Heart right ventricle (tissue), 16 donors: ENCODE data around the gene MDFIC2. TPM values are rescaled to one million over a fixed set of nuclear protein-coding genes. Genes with fewer than 3 reads are reported as not detected.

Source experiments
- ATAC-seq, 8 donors: fragments of 200-7000 bp; cut with Tn5 transposase; one replicate each; pipeline ENCODE4 v1.9.1; 2020; ENCODE audit warnings: mild to moderate bottlenecking in 8 of 8, moderate library complexity in 8 of 8, moderate number of reproducible peaks in 1 of 8
- DNase-seq, 2 donors: peaks; one replicate each; pipeline ENCODE4 v3.0.0-alpha.2; 2020
- H3K27ac ChIP-seq, 10 donors: fragments of 200-600 bp; sonication (generic) in 2 of 10; one replicate each; pipeline versions ENCODE4 v1.5.0 to v1.8.0; 2020 to 2022; ENCODE audit warnings: mild to moderate bottlenecking in 3 of 10
- H3K27me3 ChIP-seq, 7 donors: fragments of 200-600 bp; one replicate each; pipeline ENCODE4 v1.8.0; 2021 to 2022; ENCODE audit warnings: mild to moderate bottlenecking in 2 of 7
- H3K36me3 ChIP-seq, 9 donors: fragments of 200-600 bp; sonication (generic) in 1 of 9; one replicate each; pipeline versions ENCODE4 v1.5.0 to v1.8.0; 2020 to 2022; ENCODE audit warnings: mild to moderate bottlenecking in 2 of 9
- H3K4me1 ChIP-seq, 9 donors: fragments of 200-600 bp; sonication (generic) in 1 of 9; one replicate each; pipeline versions ENCODE4 v1.5.0 to v1.8.0; 2020 to 2022; ENCODE audit warnings: mild to moderate bottlenecking in 4 of 9
- H3K4me3 ChIP-seq, 10 donors: fragments of 200-600 bp; sonication (generic) in 2 of 10; one replicate each; pipeline versions ENCODE4 v1.5.0 to v1.8.0; 2020 to 2022; ENCODE audit warnings: mild to moderate bottlenecking in 7 of 10, moderate library complexity in 2 of 10
- H3K9me3 ChIP-seq, 11 donors: fragments of 200-600 bp in 10 of 11; sonication (generic) in 2 of 11; one replicate each; pipeline versions ENCODE4 v1.5.0 to v1.8.0; 2013 to 2022; ENCODE audit warnings: mild to moderate bottlenecking in 2 of 11, control low read depth in 1 of 11, moderate library complexity in 1 of 11
- CTCF ChIP-seq, 9 donors: fragments of 200-600 bp; sonication (generic) in 2 of 9; IDR thresholded peaks; one replicate each; pipeline versions ENCODE4 v1.5.0 to v1.8.0; 2021 to 2022; ENCODE audit warnings: antibody characterized with exemption in 9 of 9, mild to moderate bottlenecking in 5 of 9, moderate library complexity in 1 of 9
- WGBS, 2 donors: extraction: QIAGEN DNeasy Blood & Tissue Kit; methylation state at CpG; one replicate each; pipeline ENCODE4 v1.1.7; 2013; ENCODE audit warnings: inconsistent platforms in 1 of 2; 5-methylcytosine and 5-hydroxymethylcytosine counted together
- intact Hi-C, 10 donors: fragments of 100-400 bp; cut with DNase I; formaldehyde crosslinking; loops; one replicate each; pipeline versions ENCODE4 v1.11.1 to v1.14.2; 2022
- polyA plus RNA-seq, 2 donors: library from polyadenylated mRNA; stranded (reverse); fragments of 200-250 nt; gene quantifications; one replicate each; pipeline ENCODE4 v1.2.3, GENCODE V29; 2013
- total RNA-seq, 10 donors: library from RNA; stranded (reverse); fragmentation: NEBNext Ultra II Directional in 3 of 10; extraction: Animal tissue kit (Norgen Biotek cat#: 25700) in 3 of 10; gene quantifications; one replicate each; pipeline versions ENCODE4 v1.2.1 to v1.2.4, GENCODE V29; 2021 to 2023
- donor health status: Arrhythmogenic right ventricular cardiomyopathy.
- donor health status: ischemic (EF 13 %, LVEDD 7.1; RV severe dilation, severe dysfunction).
- donor health status: healthy with polysubstance abuse.
- donor health status: DM: no; HTN: yes; CAD: no.
- donor health status: DM: no; HTN: no; CAD: no.
- donor health status: ischemic (EF 25% LVEDD 6.9; RV normal size, moderate dysfunction).
- donor health status: ischemic (EF 25% LVEDD 5.7; RV mildly dilated, moderate dysfunction).
- donor health status: healthy.
- donor health status: DM: yes; HTN: yes; CAD: no.
- donor health status: Ischemic cardiomyopathy.
- donor health status: ischemic (EF 35%, LVEDD 5.7; RV mildly dilated, moderate dysfunction).
- donor health status: nonischemic (EF 11% LVEDD 7.7; RV severe dilation, severe dysfunction).
- donor health status: DM: yes; HTN: yes; CAD: no.
- donor health status: PGD.
- donor health status: ischemic (EF 29% LVEDD 5.4; RV normal size, mild dysfunction).
- donor health status: nonischemic (EF 23%, LVEDD 6.1; RV moderate dilation, normal function).

The MDFIC2 gene
- total and polyA plus RNA-seq, 12 donors: 0.06 TPM; not detected in 11

- no peak for TF ChIP-seq CTCF (IDR thresholded peaks at IDR 0.05)
- no peak for DNase-seq
- no peaks in the 10 kb centered on the region for H3K27me3 ChIP-seq
- H3K9me3 ChIP-seq: no peaks in the 10 kb centered on the region
- no peak for ATAC-seq
- no peak overlapping the region for H3K27ac ChIP-seq
- intact Hi-C loops: no loop called here
- no peaks in the 10 kb centered on the region for H3K36me3 ChIP-seq
- H3K4me1 ChIP-seq: no peaks in the 10 kb centered on the region
- H3K4me3 ChIP-seq: no peak overlapping the region
Observed at GRCh38 chr3:70201975-70202374, 110.5 kb downstream of the MDFIC2 start.

- DNase-seq (no peak), ATAC-seq (no peak)
- TF ChIP-seq CTCF (IDR thresholded peaks at IDR 0.05): no peak
- Histone ChIP-seq H3K4me1 (no peaks in the 10 kb centered on the region), H3K27ac (no peak overlapping the region), H3K36me3 (no peaks in the 10 kb centered on the region), H3K4me3 (no peak overlapping the region), H3K27me3 (peaks cover 0 to 11% (median 0%) of the 10 kb centered on the region in 7 donors), H3K9me3 (peaks cover 0 to 3% (median 0%) of the 10 kb centered on the region in 11 donors)
- intact Hi-C loops: no loop called here
Observed at GRCh38 chr3:70189884-70190473, 122.5 kb downstream of the MDFIC2 start.

GRCh38 chr3:70186221-70186620 is 126.2 kb downstream of the MDFIC2 start:
- H3K4me3 ChIP-seq: no peak overlapping the region
- H3K27me3 ChIP-seq: peaks cover 0 to 24% (median 4%) of the 10 kb centered on the region in 7 donors
- no peak for ATAC-seq
- 96 to 97% methylated on average over 2 of the region's 2 CpGs for WGBS, 2 donors
- no peak for TF ChIP-seq CTCF (IDR thresholded peaks at IDR 0.05)
- intact Hi-C loops: no loop called here
- H3K9me3 ChIP-seq: no peaks in the 10 kb centered on the region
- DNase-seq: no peak
- no peaks in the 10 kb centered on the region for H3K36me3 ChIP-seq
- no peaks in the 10 kb centered on the region for H3K4me1 ChIP-seq
- H3K27ac ChIP-seq: no peak overlapping the region

GRCh38 chr3:70185661-70186060 is 126.8 kb downstream of the MDFIC2 start:
- no peak for ATAC-seq
- WGBS, 2 donors: 84 to 92% methylated on average over 1 of the region's 1 CpG
- Histone ChIP-seq H3K36me3 (no peaks in the 10 kb centered on the region), H3K4me3 (no peak overlapping the region), H3K27ac (no peak overlapping the region), H3K4me1 (no peaks in the 10 kb centered on the region), H3K27me3 (peaks cover 0 to 24% (median 4%) of the 10 kb centered on the region in 7 donors), H3K9me3 (no peaks in the 10 kb centered on the region)
- DNase-seq: no peak
- intact Hi-C loops: no loop called here
- TF ChIP-seq CTCF (IDR thresholded peaks at IDR 0.05): no peak
